ENCODE data around the gene HOXA10. TPM values are rescaled to one million over a fixed set of nuclear protein-coding genes. Genes with fewer than 3 reads are reported as not detected.

HOXA10 gene
- total RNA-seq, 1 experiment from 2014 or later, result 19.6 TPM

GRCh38 chr7:27133409-27134231 lies 40.5 kb downstream of the HOXA10 start:
- H3K9ac ChIP-seq (ENCODE audit: low read length), result peak overlapping the region; percentile 55; the same call in 1 of the 2 replicates
- POLR2A ChIA-PET, result no interaction called here
- no peak for ATAC-seq

DNA sequence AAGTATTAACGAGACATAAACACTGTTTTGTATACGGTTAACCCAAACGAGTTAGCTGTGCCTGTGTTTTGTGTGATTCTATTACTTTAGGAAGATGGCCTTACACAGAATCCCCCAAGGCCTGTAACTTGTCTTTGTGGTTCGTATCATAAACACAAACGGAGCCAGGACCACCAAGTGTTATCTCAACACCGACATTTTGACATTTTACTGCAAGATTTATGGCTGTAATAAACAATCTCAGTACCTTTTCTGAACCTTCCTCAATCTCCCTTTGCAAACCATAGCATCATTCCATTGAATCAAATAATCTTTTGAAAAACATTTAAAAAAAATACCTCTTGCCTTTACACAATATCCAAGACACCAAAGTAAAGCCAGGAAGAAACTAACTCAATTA lies 41.1 kb downstream of the HOXA10 start:
- ChIA-PET RAD21 (ENCODE audit: low non-redundant PET in 1 of 2, low total read pairs in 2 of 2, uncharacterized antibody in 2 of 2, unreplicated experiment in 2 of 2) (no interaction called here), POLR2A (no interaction called here), CTCF (no interaction called here)
- BruUV-seq (replicated peaks), result no TSS peak
- H3K4me2 ChIP-seq (ENCODE audit: low read length), result peak overlapping the region; percentile 83; the same call in 1 of the 2 replicates
- H3K27ac ChIP-seq (ENCODE audit: low read depth, low read length), result no peak overlapping the region
- no peak overlapping the region for H3K9ac ChIP-seq (ENCODE audit: low read length)
- DNase-seq (ENCODE audit: low read depth, low spot score) (no peak), ATAC-seq (no peak)
- H3K9me3 ChIP-seq (ENCODE audit: control insufficient read depth in 1 of 2, insufficient read depth in 1 of 2, low read depth in 1 of 2, low read length in 2 of 2), result no peaks in the 10 kb centered on the region
- intact Hi-C loops (cut with micrococcal nuclease), result no loop called here
- peaks cover 41 to 87% of the 10 kb centered on the region in 2 experiments for H3K4me1 ChIP-seq (ENCODE audit: control insufficient read depth in 1 of 2, insufficient read depth in 2 of 2, low read length in 2 of 2)
- no peak overlapping the region for H3K4me3 ChIP-seq (replicated peaks in 1 of 2; ENCODE audit: low read depth in 1 of 2, low read length in 2 of 2)
- no peaks in the 10 kb centered on the region for H3K79me2 ChIP-seq (ENCODE audit: insufficient read depth, low read length)
- no peaks in the 10 kb centered on the region for H4K20me1 ChIP-seq (ENCODE audit: insufficient read depth)
- H3K36me3 ChIP-seq (ENCODE audit: control insufficient read depth in 1 of 2, insufficient read depth in 2 of 2, low read length in 2 of 2), result no peaks in the 10 kb centered on the region
- peaks cover 7% of the 10 kb centered on the region for H3K27me3 ChIP-seq (ENCODE audit: insufficient read depth, low read length)
- no peaks in the 10 kb centered on the region for H3K9me2 ChIP-seq (ENCODE audit: insufficient read depth)
- H2AFZ ChIP-seq (ENCODE audit: low read depth, low read length, poor library complexity, severe bottlenecking), result no peak overlapping the region
- no peak for TF ChIP-seq SRF (IDR thresholded peaks at IDR 0.05; ENCODE audit: low read depth)
- TF ChIP-seq, protein P1, sequence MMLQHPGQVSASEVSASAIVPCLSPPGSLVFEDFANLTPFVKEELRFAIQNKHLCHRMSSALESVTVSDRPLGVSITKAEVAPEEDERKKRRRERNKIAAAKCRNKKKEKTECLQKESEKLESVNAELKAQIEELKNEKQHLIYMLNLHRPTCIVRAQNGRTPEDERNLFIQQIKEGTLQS (IDR thresholded peaks at IDR 0.05), result no peak
- no peak for TF ChIP-seq POLR2AphosphoS5 (IDR thresholded peaks at IDR 0.05; ENCODE audit: low read depth, low read length)
- TF ChIP-seq FOSL1 (IDR thresholded peaks at IDR 0.05; ENCODE audit: low read depth), result no peak
- TF ChIP-seq CTCF (IDR thresholded peaks at IDR 0.05 in 2 of 3, conservative IDR thresholded peaks at IDR 0.05 in 1 of 3; ENCODE audit: borderline replicate concordance in 1 of 3, insufficient read depth in 1 of 3, low read depth in 2 of 3, low read length in 2 of 3), result no peak
- TF ChIP-seq ELF1 (IDR thresholded peaks at IDR 0.05; ENCODE audit: borderline replicate concordance, low read depth), result no peak
- TF ChIP-seq EGR1 (IDR thresholded peaks at IDR 0.05; ENCODE audit: low read depth), result no peak
- TF ChIP-seq TCF7L2 (IDR thresholded peaks at IDR 0.05; ENCODE audit: borderline replicate concordance, extremely low read depth, insufficient read depth, insufficient read length), result no peak
- no peak for TF ChIP-seq JUND (IDR thresholded peaks at IDR 0.05)
- TF ChIP-seq SIN3A (IDR thresholded peaks at IDR 0.05; ENCODE audit: low read depth), result no peak
- TF ChIP-seq, protein P2, sequence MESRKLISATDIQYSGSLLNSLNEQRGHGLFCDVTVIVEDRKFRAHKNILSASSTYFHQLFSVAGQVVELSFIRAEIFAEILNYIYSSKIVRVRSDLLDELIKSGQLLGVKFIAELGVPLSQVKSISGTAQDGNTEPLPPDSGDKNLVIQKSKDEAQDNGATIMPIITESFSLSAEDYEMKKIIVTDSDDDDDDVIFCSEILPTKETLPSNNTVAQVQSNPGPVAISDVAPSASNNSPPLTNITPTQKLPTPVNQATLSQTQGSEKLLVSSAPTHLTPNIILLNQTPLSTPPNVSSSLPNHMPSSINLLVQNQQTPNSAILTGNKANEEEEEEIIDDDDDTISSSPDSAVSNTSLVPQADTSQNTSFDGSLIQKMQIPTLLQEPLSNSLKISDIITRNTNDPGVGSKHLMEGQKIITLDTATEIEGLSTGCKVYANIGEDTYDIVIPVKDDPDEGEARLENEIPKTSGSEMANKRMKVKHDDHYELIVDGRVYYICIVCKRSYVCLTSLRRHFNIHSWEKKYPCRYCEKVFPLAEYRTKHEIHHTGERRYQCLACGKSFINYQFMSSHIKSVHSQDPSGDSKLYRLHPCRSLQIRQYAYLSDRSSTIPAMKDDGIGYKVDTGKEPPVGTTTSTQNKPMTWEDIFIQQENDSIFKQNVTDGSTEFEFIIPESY (IDR thresholded peaks at IDR 0.05; ENCODE audit: extremely low read depth, insufficient replicate concordance, low read length), result no peak
- no peak for TF ChIP-seq EZH2 (IDR thresholded peaks at IDR 0.05)

More at GRCh38 chr7:27133409-27134231, 40.5 kb downstream of the HOXA10 start:
- CTCF ChIA-PET, result no interaction called here
- RAD21 ChIA-PET (ENCODE audit: low non-redundant PET in 1 of 2, low total read pairs in 2 of 2, uncharacterized antibody in 2 of 2, unreplicated experiment in 2 of 2), result no interaction called here
- Histone ChIP-seq H2AFZ (ENCODE audit: low read depth, low read length, poor library complexity, severe bottlenecking) (no peak overlapping the region), H3K36me3 (ENCODE audit: control insufficient read depth in 1 of 2, insufficient read depth in 2 of 2, low read length in 2 of 2) (no peaks in the 10 kb centered on the region), H4K20me1 (ENCODE audit: insufficient read depth) (no peaks in the 10 kb centered on the region), H3K4me1 (ENCODE audit: control insufficient read depth in 1 of 2, insufficient read depth in 2 of 2, low read length in 2 of 2) (peaks cover 41 to 86% of the 10 kb centered on the region in 2 experiments), H3K27me3 (ENCODE audit: insufficient read depth, low read length) (0 out of 2 replicates have a peak, but pooled peaks cover under 1% of the 10 kb centered on the region), H3K4me2 (ENCODE audit: low read length) (peak overlapping the region; percentile 83), H3K27ac (ENCODE audit: low read depth, low read length) (no peak overlapping the region), H3K9me2 (ENCODE audit: insufficient read depth) (no peaks in the 10 kb centered on the region), H3K79me2 (ENCODE audit: insufficient read depth, low read length) (no peaks in the 10 kb centered on the region), H3K9me3 (ENCODE audit: control insufficient read depth in 1 of 2, insufficient read depth in 1 of 2, low read depth in 1 of 2, low read length in 2 of 2) (no peaks in the 10 kb centered on the region), H3K4me3 (replicated peaks in 1 of 2; ENCODE audit: low read depth in 1 of 2, low read length in 2 of 2) (peak overlapping the region in 1 of 2 experiments; percentile 22; a peak in 1 of 4 replicates)
- TF ChIP-seq TCF7L2 (IDR thresholded peaks at IDR 0.05; ENCODE audit: borderline replicate concordance, extremely low read depth, insufficient read depth, insufficient read length), result no peak
- peak; percentile 16; the same call in 1 of the 2 replicates for TF ChIP-seq RAD21 (IDR thresholded peaks at IDR 0.05; ENCODE audit: low read depth)
- intact Hi-C loops (cut with micrococcal nuclease), result no loop called here
- DNase-seq (ENCODE audit: low read depth, low spot score), result no peak
- no TSS peak for BruUV-seq (replicated peaks)
